Measurements from ENCODE around the gene LCN15. TPM values are rescaled to one million over a fixed set of nuclear protein-coding genes. Genes with fewer than 3 reads are reported as not detected.

Gene LCN15
- total and polyA plus RNA-seq, 8 donors, result not detected

- Histone ChIP-seq H3K36me3 (peaks cover 32 to 50% (median 49%) of the 10 kb centered on the region in 4 donors), H3K4me3 (no peak overlapping the region), H3K27ac (peak overlapping the region in 4 of 5 donors; percentile 22 to 49 (median 33)), H3K9me3 (no peaks in the 10 kb centered on the region), H3K27me3 (peaks cover 0 to 5% (median 0%) of the 10 kb centered on the region in 3 donors), H3K4me1 (peaks cover 24 to 68% (median 55%) of the 10 kb centered on the region in 4 donors)
- no peak for DNase-seq
- no peak for TF ChIP-seq POLR2A (IDR thresholded peaks at IDR 0.05)
- no peak for TF ChIP-seq POLR2AphosphoS5 (IDR thresholded peaks at IDR 0.05)
- no peak for TF ChIP-seq CTCF (IDR thresholded peaks at IDR 0.05)
- no peak for TF ChIP-seq EP300 (IDR thresholded peaks at IDR 0.05)
- WGBS, 5 donors, result 57 to 75% (median 72%) methylated on average over 9 to 11 of the region's 11 CpGs
- intact Hi-C loops (cut with DNase I; ENCODE audit: low total_unique reads), result no loop called here
These were observed 43.4 kb downstream of the LCN15 start for GRCh38 chr9:136720898-136721338.

GRCh38 chr9:136720251-136720897 lies 43.9 kb downstream of the LCN15 start:
- DNase-seq, result peak in 1 of 2 donors; percentile 85
- peak overlapping the region in 4 of 5 donors; percentile 22 to 49 (median 33) for H3K27ac ChIP-seq

GRCh38 chr9:136719195-136719880 lies 45.0 kb downstream of the LCN15 start:
- Histone ChIP-seq H3K27ac (peak overlapping the region in 2 of 5 donors; percentile 22 to 49), H3K4me1 (peaks cover 22 to 61% (median 41%) of the 10 kb centered on the region in 4 donors), H3K27me3 (peaks cover 0 to 21% (median 10%) of the 10 kb centered on the region in 3 donors), H3K36me3 (peaks cover 19 to 34% (median 33%) of the 10 kb centered on the region in 4 donors), H3K9me3 (no peaks in the 10 kb centered on the region), H3K4me3 (no peak overlapping the region)
- intact Hi-C loops (cut with DNase I; ENCODE audit: low total_unique reads), result no loop called here
- TF ChIP-seq POLR2AphosphoS5 (IDR thresholded peaks at IDR 0.05) (no peak), EP300 (IDR thresholded peaks at IDR 0.05) (no peak)
- 24 to 49% (median 30%) methylated on average over 12 to 24 of the region's 24 CpGs for WGBS, 5 donors
- DNase-seq, result no peak

More at GRCh38 chr9:136720251-136720897, 43.9 kb downstream of the LCN15 start:
- 29 to 55% (median 36%) methylated on average over 17 to 20 of the region's 20 CpGs for WGBS, 5 donors
- Histone ChIP-seq H3K9me3 (no peaks in the 10 kb centered on the region), H3K36me3 (peaks cover 27 to 45% (median 44%) of the 10 kb centered on the region in 4 donors), H3K27me3 (peaks cover 0 to 10% (median 0%) of the 10 kb centered on the region in 3 donors), H3K4me1 (peaks cover 22 to 62% (median 50%) of the 10 kb centered on the region in 4 donors), H3K4me3 (no peak overlapping the region)
- intact Hi-C loops (cut with DNase I; ENCODE audit: low total_unique reads), result no loop called here
- TF ChIP-seq CTCF (IDR thresholded peaks at IDR 0.05) (no peak), POLR2AphosphoS5 (IDR thresholded peaks at IDR 0.05) (no peak), POLR2A (IDR thresholded peaks at IDR 0.05) (no peak), EP300 (IDR thresholded peaks at IDR 0.05) (no peak)

- WGBS, 5 donors, result 57 to 62% (median 59%) methylated on average over 16 to 20 of the region's 20 CpGs
- Histone ChIP-seq H3K9me3 (no peaks in the 10 kb centered on the region), H3K4me3 (no peak overlapping the region), H3K27me3 (peaks cover 0 to 28% (median 16%) of the 10 kb centered on the region in 3 donors), H3K36me3 (peaks cover 11 to 27% (median 26%) of the 10 kb centered on the region in 4 donors), H3K27ac (peak overlapping the region in 1 of 5 donors; percentile 49), H3K4me1 (peaks cover 22 to 61% (median 42%) of the 10 kb centered on the region in 4 donors)
- DNase-seq, result no peak
- intact Hi-C loops (cut with DNase I; ENCODE audit: low total_unique reads), result no loop called here
- TF ChIP-seq POLR2A (IDR thresholded peaks at IDR 0.05) (no peak), POLR2AphosphoS5 (IDR thresholded peaks at IDR 0.05) (no peak), EP300 (IDR thresholded peaks at IDR 0.05) (no peak), CTCF (IDR thresholded peaks at IDR 0.05) (no peak)
These were observed 45.7 kb downstream of the LCN15 start for GRCh38 chr9:136718345-136719194.

Data from stomach (tissue), 9 donors.